Endodermal cell (in vitro differentiated cells): Measurements from ENCODE around the gene TAPT1. TPM values are rescaled to one million over a fixed set of nuclear protein-coding genes. Genes with fewer than 3 reads are reported as not detected.
A peak's percentile ranks its signal among the peaks of the same experiment; 100 is the strongest.
"Not testable (repeated sequence)": the region's sequence is repeated elsewhere in the genome, so short reads cannot be mapped to it uniquely, and the experiment has no call there.

Experiments
- DNase-seq: peaks from one replicate; pipeline ENCODE4 v3.0.0-alpha.2; 2017
- H3K27ac ChIP-seq: 2 replicates; pipeline ENCODE4 v1.5.1; 2013; ENCODE audit warnings: mild to moderate bottlenecking, low read depth, low read length, moderate library complexity
- H3K27me3 ChIP-seq: 2 replicates; pipeline ENCODE4 v1.6.1; 2013; ENCODE audit warnings: mild to moderate bottlenecking, low read length, moderate library complexity; ENCODE audit not compliant: insufficient read depth, control insufficient read depth, poor library complexity, severe bottlenecking
- H3K36me3 ChIP-seq: 2 replicates; pipeline ENCODE4 v1.7.0; 2013; ENCODE audit warnings: mild to moderate bottlenecking, low read length, moderate library complexity; ENCODE audit not compliant: control insufficient read depth, insufficient read depth
- H3K4me1 ChIP-seq: one replicate; pipeline ENCODE4 v1.7.0; 2013; ENCODE audit warnings: low read length; ENCODE audit not compliant: control insufficient read depth, insufficient read depth
- H3K4me3 ChIP-seq: 2 replicates; pipeline ENCODE4 v1.5.1; 2013; ENCODE audit warnings: mild to moderate bottlenecking, low read length, moderate library complexity
- H3K9ac ChIP-seq: 2 replicates; pipeline ENCODE4 v1.6.1; 2013; ENCODE audit warnings: mild to moderate bottlenecking, low read length, moderate library complexity; ENCODE audit not compliant: poor library complexity, severe bottlenecking; ENCODE audit errors: extremely low read depth
- H3K9me3 ChIP-seq: 2 replicates; pipeline ENCODE4 v1.6.1; 2013; ENCODE audit warnings: mild to moderate bottlenecking, low read length, moderate library complexity; ENCODE audit not compliant: control insufficient read depth
- H3K27ac Mint-ChIP-seq: 2 replicates; pipeline ENCODE4 v1.8.0; 2020; ENCODE audit warnings: mixed read lengths
- H3K27me3 Mint-ChIP-seq: 2 replicates; pipeline ENCODE4 v1.8.0; 2021; ENCODE audit warnings: mild to moderate bottlenecking, mixed read lengths; ENCODE audit not compliant: insufficient read depth
- H3K36me3 Mint-ChIP-seq: 2 replicates; pipeline ENCODE4 v1.8.0; 2020; ENCODE audit warnings: low read depth, mixed read lengths
- H3K4me1 Mint-ChIP-seq: 2 replicates; pipeline ENCODE4 v1.8.0; 2020; ENCODE audit warnings: mixed read lengths
- H3K4me3 Mint-ChIP-seq: 2 replicates; pipeline ENCODE4 v1.8.0; 2020; ENCODE audit warnings: mild to moderate bottlenecking, moderate library complexity, mixed read lengths
- H3K9me3 Mint-ChIP-seq: 2 replicates; pipeline ENCODE4 v1.8.0; 2020; ENCODE audit warnings: mild to moderate bottlenecking, mixed read lengths
- CTCF ChIP-seq: fragments of 200-600 bp; sonication (generic); conservative IDR thresholded peaks from 2 replicates; pipeline ENCODE4 v1.5.0; 2021; ENCODE audit warnings: antibody characterized with exemption, mild to moderate bottlenecking
- WGBS, 2 experiments: methylation state at CpG; one replicate each; pipeline versions ENCODE4 v1.1.5 to v1.1.7; 2013; ENCODE audit warnings: missing lambda C conversion rate in 2 of 2, mixed read lengths in 1 of 2; ENCODE audit not compliant: insufficient coverage in 1 of 2, insufficient read length in 1 of 2; 5-methylcytosine and 5-hydroxymethylcytosine counted together
- total RNA-seq, 2 donors: library from RNA; stranded (reverse); fragmentation: NEBNext Ultra II Directional in 1 of 2; extraction: Animal tissue kit (Norgen Biotek cat#: 25700) in 1 of 2; gene quantifications; 2 replicates in 1 of 2; 3 replicates in 1 of 2; pipeline ENCODE4 v1.2.1, GENCODE V29; 2021

The TAPT1 gene
- total RNA-seq, 2 donors from 2014 or later = 19.8 to 22.6 TPM

DNA sequence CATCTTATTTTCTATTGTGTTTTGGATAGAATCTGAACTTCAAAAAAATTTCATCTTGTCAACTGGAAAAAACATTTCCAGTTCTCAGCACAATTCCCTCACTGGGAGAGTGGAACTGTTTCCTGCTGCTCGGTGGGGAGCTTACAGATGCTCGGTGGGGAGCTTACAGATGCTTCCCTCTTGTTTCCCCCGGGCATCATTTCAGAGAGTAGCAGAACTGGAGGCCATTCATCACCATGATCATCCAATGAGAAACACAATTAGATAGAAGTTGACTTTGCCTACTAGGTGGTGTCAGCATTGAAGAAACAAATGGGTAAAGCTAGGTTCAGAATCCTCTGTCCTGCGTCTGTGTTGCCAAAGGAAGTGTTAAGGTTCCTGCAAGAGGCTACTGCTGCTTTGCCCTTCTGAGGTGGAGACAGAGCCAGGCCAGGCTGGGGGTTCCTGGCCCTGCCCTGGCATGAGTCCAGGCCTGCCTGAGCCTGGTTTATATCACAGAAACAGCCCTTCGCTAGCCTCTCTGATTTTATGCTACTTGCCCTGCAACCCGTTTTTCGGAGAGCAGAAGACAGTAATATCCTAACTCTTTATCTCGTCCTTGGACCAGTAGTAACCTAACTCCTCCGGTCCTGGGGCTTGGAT is 70.6 kb downstream of the TAPT1 start:
- Mint-ChIP-seq H3K4me3 (no peak overlapping the region), H3K36me3 (no peaks in the 10 kb centered on the region), H3K9me3 (no peaks in the 10 kb centered on the region), H3K27ac (no peak overlapping the region), H3K27me3 (peaks cover 5% of the 10 kb centered on the region), H3K4me1 (peaks cover 10% of the 10 kb centered on the region)
- DNase-seq = no peak
- H3K4me3 ChIP-seq = no peak overlapping the region
- no peak for TF ChIP-seq CTCF
- WGBS, 2 experiments = 85 to 88% methylated on average over 4 to 9 of the region's 9 CpGs
- no peak overlapping the region for H3K27ac ChIP-seq
- H3K27me3 ChIP-seq = no peaks in the 10 kb centered on the region
- no peak overlapping the region for H3K9ac ChIP-seq
- no peaks in the 10 kb centered on the region for H3K36me3 ChIP-seq
- H3K9me3 ChIP-seq = no peaks in the 10 kb centered on the region
- peaks cover 6% of the 10 kb centered on the region for H3K4me1 ChIP-seq

- no peak for DNase-seq
- H3K36me3 ChIP-seq = no peaks in the 10 kb centered on the region
- Mint-ChIP-seq H3K9me3 (no peaks in the 10 kb centered on the region), H3K27ac (no peak overlapping the region), H3K27me3 (peaks cover 6% of the 10 kb centered on the region), H3K36me3 (no peaks in the 10 kb centered on the region), H3K4me3 (no peak overlapping the region), H3K4me1 (peaks cover 14% of the 10 kb centered on the region)
- H3K9me3 ChIP-seq = no peaks in the 10 kb centered on the region
- no peaks in the 10 kb centered on the region for H3K27me3 ChIP-seq
- no peak for TF ChIP-seq CTCF
- peaks cover 9% of the 10 kb centered on the region for H3K4me1 ChIP-seq
- H3K9ac ChIP-seq = no peak overlapping the region
- no peak overlapping the region for H3K27ac ChIP-seq
- 70 to 98% methylated on average over 2 to 3 of the region's 3 CpGs for WGBS, 2 experiments
- no peak overlapping the region for H3K4me3 ChIP-seq
These were observed 71.8 kb downstream of the TAPT1 start for GRCh38 chr4:16154451-16154850.

DNA sequence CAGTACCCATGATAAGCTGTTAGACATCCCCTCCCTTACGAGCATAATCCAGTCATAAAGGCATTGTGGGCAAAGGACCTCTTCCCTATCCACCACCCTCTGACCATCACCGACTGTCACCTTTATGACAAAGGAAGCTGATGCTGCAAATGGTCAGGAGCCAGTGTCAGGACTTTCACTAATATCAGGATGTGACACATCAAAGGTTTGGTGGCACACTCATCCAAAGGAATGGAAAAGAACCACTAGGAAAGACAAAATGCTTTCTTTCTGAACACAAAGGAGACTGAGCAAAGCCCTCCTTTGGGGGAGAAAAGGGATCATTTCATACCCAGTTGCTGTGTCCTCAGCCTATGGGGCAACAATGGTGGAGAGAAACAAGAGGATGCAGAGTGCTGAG is 75.6 kb downstream of the TAPT1 start:
- H3K4me3 ChIP-seq = no peak overlapping the region
- no peak overlapping the region for H3K9ac ChIP-seq
- no peak for DNase-seq
- peaks cover 3% of the 10 kb centered on the region for H3K4me1 ChIP-seq
- Mint-ChIP-seq H3K4me1 (peaks cover 13% of the 10 kb centered on the region), H3K4me3 (no peak overlapping the region), H3K36me3 (no peaks in the 10 kb centered on the region), H3K9me3 (peaks cover 19% of the 10 kb centered on the region), H3K27ac (no peak overlapping the region), H3K27me3 (peaks cover 10% of the 10 kb centered on the region)
- no peak overlapping the region for H3K27ac ChIP-seq
- H3K27me3 ChIP-seq = no peaks in the 10 kb centered on the region
- no peaks in the 10 kb centered on the region for H3K36me3 ChIP-seq
- 95 to 100% methylated on average over 2 of the region's 2 CpGs for WGBS, 2 experiments
- peaks cover 12% of the 10 kb centered on the region for H3K9me3 ChIP-seq
- TF ChIP-seq CTCF = no peak

DNA sequence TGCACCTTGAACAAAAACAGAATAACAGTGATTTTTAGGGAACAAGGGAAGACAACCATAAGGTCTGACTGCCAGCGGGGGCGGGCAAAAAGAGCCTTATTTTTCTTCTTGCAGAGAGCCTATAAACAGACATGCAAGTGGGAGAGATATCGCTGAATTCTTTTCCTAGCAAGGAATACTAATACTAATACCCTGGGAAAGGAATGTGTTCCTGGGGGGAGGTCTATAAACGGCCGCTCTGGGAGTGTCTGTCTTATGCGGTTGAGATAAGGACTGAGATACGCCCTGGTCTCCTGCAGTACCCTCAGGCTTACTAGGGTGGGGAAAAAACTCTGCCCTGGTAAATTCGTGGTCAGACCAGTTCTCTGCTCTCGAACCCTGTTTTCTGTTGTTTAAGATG is 81.4 kb downstream of the TAPT1 start:
- peaks cover 13% of the 10 kb centered on the region for H3K4me1 Mint-ChIP-seq
- H3K36me3 Mint-ChIP-seq, H3K4me1 ChIP-seq, H3K27ac Mint-ChIP-seq, H3K9ac ChIP-seq, H3K27ac ChIP-seq, H3K36me3 ChIP-seq, H3K4me3 Mint-ChIP-seq, H3K27me3 ChIP-seq: not testable (repeated sequence)
- DNase-seq = peak; percentile 47
- WGBS, 2 experiments = 90 to 100% methylated on average over 3 to 9 of the region's 9 CpGs
- Histone ChIP-seq H3K9me3 (peaks cover 40% of the 10 kb centered on the region), H3K4me3 (peak overlapping the region; percentile 30)
- peaks cover 45% of the 10 kb centered on the region for H3K9me3 Mint-ChIP-seq
- peaks cover 16% of the 10 kb centered on the region for H3K27me3 Mint-ChIP-seq
